SJCRH30 (cell line): ENCODE results near the gene EZH1. TPM values are rescaled to one million over a fixed set of nuclear protein-coding genes. Genes with fewer than 3 reads are reported as not detected.
A peak's percentile ranks its signal among the peaks of the same experiment; 100 is the strongest.
"Not testable (repeated sequence)": the region's sequence is repeated elsewhere in the genome, so short reads cannot be mapped to it uniquely, and the experiment has no call there.

Experiments
- DNase-seq, 2 experiments: peaks; one replicate each; pipeline ENCODE4 v3.0.0-alpha.2; 2015 to 2020
- H3K27ac ChIP-seq: fragments of 250-450 bp; sonication (Bioruptor Pico); 2 replicates; pipeline ENCODE4 v1.5.1; 2020; ENCODE audit warnings: mild to moderate bottlenecking, moderate library complexity
- H3K27me3 ChIP-seq: fragments of 250-450 bp; sonication (Bioruptor Pico); 2 replicates; pipeline ENCODE4 v1.5.1; 2020; ENCODE audit warnings: mild to moderate bottlenecking, moderate library complexity
- H3K36me3 ChIP-seq: fragments of 250-450 bp; sonication (Bioruptor Pico); 2 replicates; pipeline ENCODE4 v1.5.1; 2020; ENCODE audit warnings: mild to moderate bottlenecking, moderate library complexity
- H3K4me1 ChIP-seq: fragments of 250-450 bp; sonication (Bioruptor Pico); 2 replicates; pipeline ENCODE4 v1.5.1; 2020; ENCODE audit warnings: mild to moderate bottlenecking, moderate library complexity
- H3K4me3 ChIP-seq: fragments of 250-450 bp; sonication (Bioruptor Pico); 2 replicates; pipeline ENCODE4 v1.5.1; 2020; ENCODE audit warnings: mild to moderate bottlenecking, moderate library complexity
- H3K9me3 ChIP-seq: fragments of 250-450 bp; sonication (Bioruptor Pico); replicated peaks from 2 replicates; pipeline ENCODE4 v1.5.1; 2020; ENCODE audit warnings: mild to moderate bottlenecking, moderate library complexity
- total RNA-seq: library from RNA; depleted of rRNA; stranded (reverse); fragments of >200 nt; shearing (Covaris generic); gene quantifications from 2 replicates; pipeline ENCODE4 v1.2.3, GENCODE V29; 2014

The EZH1 gene
- total RNA-seq, 1 experiment from 2014 or later = 27.0 TPM

DNA sequence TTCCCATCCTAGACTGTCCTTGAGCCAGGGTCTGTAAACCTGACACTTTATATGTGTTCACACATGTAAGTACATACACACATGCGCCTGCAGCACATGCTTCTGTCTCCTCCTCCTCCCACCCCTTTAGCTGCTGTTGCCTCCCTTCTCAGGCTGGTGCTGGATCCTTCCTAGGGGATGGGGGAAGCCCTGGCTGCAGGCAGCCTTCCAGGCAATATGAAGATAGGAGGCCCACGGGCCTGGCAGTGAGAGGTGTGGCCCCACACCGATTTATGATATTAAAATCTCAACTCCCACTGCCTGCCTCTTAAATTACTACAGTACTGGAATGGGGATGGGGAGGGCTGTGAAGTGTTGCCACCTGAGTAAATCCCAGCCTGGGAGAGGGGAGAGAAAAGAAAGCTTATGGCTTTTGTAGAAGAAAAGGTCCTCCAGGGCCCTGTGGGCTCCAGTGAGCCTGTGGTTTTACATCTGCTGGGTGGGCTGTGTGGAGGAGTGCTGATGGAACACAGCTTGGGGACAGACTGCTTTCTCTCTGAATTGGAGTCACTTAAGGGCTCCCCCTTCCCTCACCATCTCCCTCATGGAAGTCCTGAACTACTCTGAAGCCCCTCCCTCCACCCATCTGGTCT lies 34.6 kb upstream of the EZH1 start:
- H3K27me3 ChIP-seq = no peaks in the 10 kb centered on the region
- H3K9me3 ChIP-seq = no peaks in the 10 kb centered on the region
- H3K27ac ChIP-seq = no peak overlapping the region
- H3K4me1 ChIP-seq = peaks cover 5% of the 10 kb centered on the region; the same call in 1 of the 2 replicates
- H3K4me3 ChIP-seq = no peak overlapping the region
- peaks cover 13% of the 10 kb centered on the region for H3K36me3 ChIP-seq
- no peak for DNase-seq

GRCh38 chr17:42778570-42778969 lies 33.7 kb upstream of the EZH1 start:
- Histone ChIP-seq H3K4me3 (no peak overlapping the region), H3K27me3 (no peaks in the 10 kb centered on the region), H3K4me1 (peaks cover 9% of the 10 kb centered on the region; the same call in 1 of the 2 replicates), H3K27ac (no peak overlapping the region), H3K36me3 (peaks cover 13% of the 10 kb centered on the region), H3K9me3 (no peaks in the 10 kb centered on the region)
- no peak for DNase-seq

DNA sequence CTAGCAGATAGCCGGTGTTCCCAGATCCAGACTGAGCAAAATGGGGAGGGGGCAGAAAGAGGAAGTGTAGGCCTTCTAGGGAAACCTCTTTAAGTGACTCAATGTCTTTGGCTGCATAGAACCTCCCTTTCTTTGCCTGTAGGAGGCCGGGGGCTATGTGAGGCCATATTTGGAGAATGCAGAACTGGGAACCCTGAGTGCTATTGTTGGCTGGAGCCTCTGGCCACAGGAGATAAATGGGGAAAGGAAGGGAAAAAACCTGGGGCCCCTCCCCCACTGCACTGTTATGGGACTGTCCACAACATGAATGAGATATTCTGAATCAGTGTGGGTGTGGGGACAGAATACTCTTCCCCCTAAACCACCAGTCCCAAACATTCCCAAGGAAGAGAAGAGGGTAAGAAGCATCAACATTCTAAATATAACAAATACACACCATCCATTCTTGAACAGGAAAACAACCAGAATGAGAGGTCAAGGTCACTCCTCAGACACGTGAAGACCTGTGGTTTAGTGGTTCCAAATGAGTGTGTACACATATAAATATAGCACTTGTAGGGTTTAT lies 30.8 kb upstream of the EZH1 start:
- Histone ChIP-seq H3K27me3 (no peaks in the 10 kb centered on the region), H3K27ac (no peak overlapping the region), H3K4me3 (no peak overlapping the region), H3K4me1 (peaks cover 9% of the 10 kb centered on the region; the same call in 1 of the 2 replicates), H3K9me3 (no peaks in the 10 kb centered on the region), H3K36me3 (peaks cover 13% of the 10 kb centered on the region)
- DNase-seq = no peak

DNA sequence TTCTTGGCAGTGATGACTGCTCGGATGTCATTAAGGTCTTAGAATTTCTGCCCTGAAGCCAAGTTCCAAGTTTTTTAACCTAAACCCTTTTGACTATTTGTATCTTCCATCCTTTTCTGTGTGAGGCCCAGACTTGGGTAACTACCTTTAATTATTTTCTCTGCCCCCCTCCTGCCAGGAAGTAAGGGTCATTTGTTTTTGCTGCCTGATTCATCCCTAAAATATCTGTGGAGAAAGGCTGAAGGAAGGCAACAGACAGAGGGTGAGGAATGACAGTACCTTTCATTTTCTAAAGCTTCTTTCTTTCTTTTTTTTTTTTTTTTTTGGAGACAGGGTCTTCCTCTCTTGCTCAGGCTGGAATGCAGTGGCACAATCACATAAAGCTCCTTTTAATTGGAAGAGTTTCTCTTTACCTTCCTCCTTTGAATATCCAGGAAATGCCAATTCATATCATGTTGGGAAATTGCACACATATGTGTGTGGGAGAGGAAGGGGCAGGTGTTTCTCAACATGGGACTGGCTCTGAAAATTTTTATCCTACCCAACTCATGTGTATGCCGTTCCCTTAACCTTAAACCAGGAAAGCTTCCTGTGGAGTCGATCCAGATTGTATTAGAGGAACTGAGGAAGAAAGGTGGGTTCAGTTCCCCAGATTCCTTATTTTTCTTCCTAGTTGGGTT lies 29.4 kb upstream of the EZH1 start:
- no peak for DNase-seq
- peak overlapping the region; percentile 74 for H3K4me3 ChIP-seq
- H3K36me3 ChIP-seq = peaks cover 12% of the 10 kb centered on the region
- H3K9me3 ChIP-seq = no peaks in the 10 kb centered on the region
- H3K4me1 ChIP-seq = peaks cover 9% of the 10 kb centered on the region; the same call in 1 of the 2 replicates
- H3K27ac ChIP-seq = peak overlapping the region; percentile 71
- H3K27me3 ChIP-seq = no peaks in the 10 kb centered on the region

GRCh38 chr17:42773290-42774035 lies 28.6 kb upstream of the EZH1 start, which contains the start of gene VPS25:
Gene VPS25 (plus strand): TSS chr17:42773449. CDS start chr17:42773476, 27 bp downstream.
- Histone ChIP-seq H3K4me3 (peak within 1 kb of the TSS; percentile 74), H3K27me3 (no peaks in the 10 kb centered on the region), H3K4me1 (peaks cover 9% of the 10 kb centered on the region; the same call in 1 of the 2 replicates), H3K27ac (peak within 1 kb of the TSS; percentile 71), H3K36me3 (peaks cover 8% of the 10 kb centered on the region; the same call in 1 of the 2 replicates), H3K9me3 (no peaks in the 10 kb centered on the region)
- DNase-seq = peak; percentile 84 to 89

DNA sequence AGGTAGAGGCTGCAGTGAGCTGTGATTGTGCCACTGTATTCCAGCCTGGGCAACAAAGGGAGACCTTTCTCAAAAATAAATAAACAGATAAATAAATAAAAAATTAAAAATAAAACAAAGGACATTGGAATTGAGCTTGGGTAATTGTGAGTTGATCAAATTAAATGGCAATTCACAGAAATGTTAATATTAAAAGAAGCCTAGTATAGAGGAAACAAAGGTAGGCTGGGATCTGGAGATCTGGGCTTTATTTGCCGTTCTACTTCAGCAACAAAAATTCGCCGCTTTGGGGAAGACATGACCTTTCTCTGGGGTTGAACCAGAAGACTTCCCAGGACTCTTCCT lies 28.1 kb upstream of the EZH1 start:
- H3K9me3 ChIP-seq = no peaks in the 10 kb centered on the region
- peak overlapping the region; percentile 74 for H3K4me3 ChIP-seq
- no peaks in the 10 kb centered on the region for H3K27me3 ChIP-seq
- H3K4me1 ChIP-seq = peaks cover 9% of the 10 kb centered on the region; the same call in 1 of the 2 replicates
- H3K36me3 ChIP-seq = peaks cover 8% of the 10 kb centered on the region; the same call in 1 of the 2 replicates
- DNase-seq = no peak
- H3K27ac ChIP-seq = peak overlapping the region; percentile 71

DNA sequence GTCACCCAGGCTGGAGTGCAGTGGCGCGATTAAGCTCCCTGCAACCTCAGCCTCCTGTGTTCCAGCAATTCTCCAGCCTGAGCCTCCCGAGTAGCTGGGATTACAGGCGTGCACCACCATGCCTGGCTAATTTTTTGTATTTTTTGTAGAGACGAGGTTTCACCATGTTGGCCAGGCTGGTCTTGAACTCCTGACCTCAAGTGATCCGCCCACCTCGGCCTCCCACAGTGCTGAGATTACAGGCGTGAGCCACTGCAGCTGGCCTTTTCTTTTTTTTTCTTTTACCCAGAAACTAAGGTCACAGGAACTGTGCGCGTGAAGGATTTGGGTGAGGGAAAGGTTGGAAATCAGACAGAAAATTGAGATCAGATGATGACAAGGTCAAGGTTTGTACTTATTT lies 25.1 kb upstream of the EZH1 start:
- not testable (repeated sequence) for H3K36me3 ChIP-seq, H3K27ac ChIP-seq, H3K27me3 ChIP-seq, H3K4me3 ChIP-seq, H3K4me1 ChIP-seq, DNase-seq, H3K9me3 ChIP-seq

DNA sequence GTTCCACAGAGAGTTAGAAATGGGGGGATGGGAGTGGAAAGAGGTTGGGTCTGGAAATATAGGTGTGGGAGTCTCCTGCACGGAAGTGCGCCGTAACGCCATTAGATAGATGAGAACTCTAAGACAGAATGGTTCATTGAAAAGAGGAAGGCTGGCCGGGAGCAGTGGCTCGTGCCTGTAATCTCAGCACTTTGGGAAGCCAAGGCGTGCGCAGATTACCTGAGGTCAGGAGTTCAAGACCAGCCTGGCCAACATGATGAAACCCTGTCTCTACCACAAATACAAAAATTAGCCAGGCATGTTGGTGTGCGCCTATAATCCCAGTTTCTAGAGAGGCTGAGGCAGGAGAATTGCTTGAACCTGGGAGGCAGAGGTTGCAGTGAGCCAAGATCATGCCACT lies 23.2 kb upstream of the EZH1 start:
- H3K4me3 ChIP-seq, H3K27me3 ChIP-seq, H3K27ac ChIP-seq, H3K36me3 ChIP-seq, H3K9me3 ChIP-seq, H3K4me1 ChIP-seq, DNase-seq: not testable (repeated sequence)

DNA sequence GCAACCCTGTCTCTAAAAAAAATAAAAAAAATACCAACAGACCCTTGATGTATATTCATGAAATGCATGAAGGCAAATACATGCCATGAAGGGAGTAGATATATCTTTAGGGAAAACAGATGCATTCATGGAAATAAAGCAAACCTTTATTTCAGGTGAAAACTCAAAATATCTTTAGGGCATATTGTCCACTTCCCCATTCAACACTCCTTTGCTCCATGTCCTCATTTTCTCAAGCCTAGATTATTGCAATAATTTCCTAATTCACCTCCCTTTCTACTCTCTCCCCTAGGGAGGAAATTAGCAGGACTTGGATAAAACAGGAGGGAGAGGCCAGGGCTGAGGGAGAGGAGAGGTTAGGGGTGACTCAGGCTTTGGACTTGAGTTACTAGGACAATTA lies 22.7 kb upstream of the EZH1 start:
- Histone ChIP-seq H3K4me3 (no peak overlapping the region), H3K9me3 (no peaks in the 10 kb centered on the region), H3K4me1 (peaks cover 7% of the 10 kb centered on the region), H3K27ac (no peak overlapping the region), H3K36me3 (no peaks in the 10 kb centered on the region), H3K27me3 (no peaks in the 10 kb centered on the region)
- no peak for DNase-seq

DNA sequence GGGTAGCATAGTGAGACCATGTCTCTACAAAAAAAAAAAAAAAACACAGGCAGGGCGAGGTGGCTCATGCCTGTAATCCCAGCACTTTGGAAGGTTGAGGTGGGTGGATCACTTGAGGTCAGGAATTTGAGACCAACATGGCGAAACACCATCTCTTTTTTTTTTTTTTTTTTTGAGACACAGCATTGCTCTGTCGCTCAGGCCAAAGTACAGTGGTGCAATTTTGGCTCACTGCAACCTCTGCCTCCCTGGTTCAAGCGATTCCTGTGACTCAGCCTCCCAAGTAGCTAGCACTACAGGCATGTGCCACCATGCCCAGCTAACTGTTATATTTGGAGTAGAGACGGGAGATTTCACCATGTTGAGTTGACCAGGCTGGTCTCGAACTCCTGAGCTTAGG lies 21.3 kb upstream of the EZH1 start:
- no peaks in the 10 kb centered on the region for H3K27me3 ChIP-seq
- no peak for DNase-seq
- H3K36me3 ChIP-seq = no peaks in the 10 kb centered on the region
- H3K4me1 ChIP-seq = peaks cover 7% of the 10 kb centered on the region
- no peak overlapping the region for H3K27ac ChIP-seq
- no peaks in the 10 kb centered on the region for H3K9me3 ChIP-seq
- H3K4me3 ChIP-seq = no peak overlapping the region

- Histone ChIP-seq H3K27me3 (no peaks in the 10 kb centered on the region), H3K27ac (no peak overlapping the region), H3K36me3 (no peaks in the 10 kb centered on the region), H3K4me3 (no peak overlapping the region), H3K9me3 (no peaks in the 10 kb centered on the region), H3K4me1 (peaks cover 18% of the 10 kb centered on the region)
- no peak for DNase-seq
Observed at GRCh38 chr17:42761638-42762037, 16.8 kb upstream of the EZH1 start.

DNA sequence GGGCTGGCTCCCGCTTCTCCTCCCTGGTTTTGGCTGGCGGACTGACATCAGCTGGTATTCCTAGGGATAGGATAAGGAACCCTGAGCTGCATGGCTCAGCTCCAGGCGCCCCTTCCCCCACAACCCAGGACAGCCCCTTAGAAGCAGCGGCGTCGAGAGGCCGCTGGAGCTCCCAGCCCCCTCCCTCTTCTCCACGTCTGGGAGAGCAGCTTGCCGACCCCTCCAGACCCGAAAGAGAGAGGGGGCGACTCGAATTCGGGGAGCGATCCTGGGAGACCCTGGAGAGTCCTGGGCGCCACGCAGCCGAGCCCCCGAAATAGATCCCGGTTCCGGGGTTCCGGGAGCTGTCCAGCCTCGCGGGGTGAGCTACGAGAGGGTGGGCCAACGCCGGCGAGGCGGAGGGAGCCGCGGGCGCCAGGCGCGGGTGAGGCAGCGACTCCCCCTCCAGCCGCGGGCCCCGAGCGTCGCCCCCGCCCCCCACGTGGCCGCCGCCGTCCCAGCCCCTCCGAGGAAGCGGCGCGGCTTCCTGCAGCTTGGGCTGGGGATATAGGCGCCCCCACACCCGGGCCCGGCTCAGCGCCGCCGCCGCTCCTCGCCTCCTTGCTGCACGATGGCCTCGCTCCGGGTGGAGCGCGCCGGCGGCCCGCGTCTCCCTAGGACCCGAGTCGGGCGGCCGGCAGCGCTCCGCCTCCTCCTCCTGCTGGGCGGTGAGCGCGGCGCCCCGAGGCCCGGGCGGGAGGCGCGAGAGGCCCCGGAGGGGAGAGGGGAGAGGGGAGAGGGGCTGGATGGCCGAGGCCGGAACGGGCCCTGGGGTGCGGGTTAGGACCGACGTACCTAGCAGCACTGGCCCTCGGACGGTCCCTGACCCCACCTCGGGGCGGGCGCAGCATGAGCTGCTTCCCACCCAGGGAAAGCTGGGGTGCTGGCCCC lies 16.1 kb upstream of the EZH1 start, which contains the start of gene RAMP2:
Gene RAMP2, plus strand, starts transcription at position 576 of the 930 bp plus-strand sequence. Its CDS starts 35 bp downstream, at position 611.
- DNase-seq = no peak
- Histone ChIP-seq H3K4me3 (no peak within 1 kb of the TSS), H3K27me3 (no peaks in the 10 kb centered on the region), H3K36me3 (no peaks in the 10 kb centered on the region), H3K9me3 (no peaks in the 10 kb centered on the region), H3K4me1 (peaks cover 18% of the 10 kb centered on the region), H3K27ac (peak within 1 kb of the TSS; percentile 26)

DNA sequence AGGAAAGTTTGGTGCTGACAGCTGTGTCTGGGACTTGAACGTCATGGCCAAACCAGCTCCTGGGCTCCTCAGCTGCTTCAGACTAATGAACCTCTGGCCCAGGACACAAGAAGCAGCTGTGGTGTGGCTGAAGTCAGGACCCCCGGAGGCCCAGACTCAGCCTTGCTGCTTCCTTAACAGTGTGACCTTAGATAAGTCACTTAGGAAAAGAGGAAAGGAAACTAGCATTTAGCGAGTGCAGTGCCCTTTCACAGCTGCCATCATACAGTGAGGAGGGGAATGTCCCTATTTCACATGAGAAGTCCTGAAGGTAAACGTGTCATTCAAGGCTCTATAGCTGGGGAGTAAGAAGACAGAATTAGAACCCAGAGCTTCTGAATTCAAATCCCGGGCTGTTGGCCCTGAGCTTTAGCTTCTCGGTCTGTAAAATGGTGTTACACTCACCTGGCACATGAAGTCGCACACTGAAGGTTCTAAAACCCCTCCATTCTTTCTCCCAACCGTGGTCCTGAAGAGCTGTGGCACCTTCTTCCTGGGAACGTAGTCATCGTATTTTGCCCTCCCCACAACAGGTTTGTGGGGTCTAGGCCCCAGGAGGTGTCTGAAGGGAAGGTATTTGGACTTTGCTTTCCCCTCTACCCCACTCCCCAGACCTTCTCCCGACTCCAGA lies 15.3 kb upstream of the EZH1 start:
- Histone ChIP-seq H3K36me3 (no peaks in the 10 kb centered on the region), H3K9me3 (no peaks in the 10 kb centered on the region), H3K4me1 (peaks cover 18% of the 10 kb centered on the region), H3K27ac (peak overlapping the region; percentile 26), H3K4me3 (no peak overlapping the region), H3K27me3 (no peaks in the 10 kb centered on the region)
- peak; percentile 61 to 65 for DNase-seq
